ENCODE results near the gene OR6P1.

OR6P1 gene, protein sequence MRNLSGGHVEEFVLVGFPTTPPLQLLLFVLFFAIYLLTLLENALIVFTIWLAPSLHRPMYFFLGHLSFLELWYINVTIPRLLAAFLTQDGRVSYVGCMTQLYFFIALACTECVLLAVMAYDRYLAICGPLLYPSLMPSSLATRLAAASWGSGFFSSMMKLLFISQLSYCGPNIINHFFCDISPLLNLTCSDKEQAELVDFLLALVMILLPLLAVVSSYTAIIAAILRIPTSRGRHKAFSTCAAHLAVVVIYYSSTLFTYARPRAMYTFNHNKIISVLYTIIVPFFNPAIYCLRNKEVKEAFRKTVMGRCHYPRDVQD

DNA sequence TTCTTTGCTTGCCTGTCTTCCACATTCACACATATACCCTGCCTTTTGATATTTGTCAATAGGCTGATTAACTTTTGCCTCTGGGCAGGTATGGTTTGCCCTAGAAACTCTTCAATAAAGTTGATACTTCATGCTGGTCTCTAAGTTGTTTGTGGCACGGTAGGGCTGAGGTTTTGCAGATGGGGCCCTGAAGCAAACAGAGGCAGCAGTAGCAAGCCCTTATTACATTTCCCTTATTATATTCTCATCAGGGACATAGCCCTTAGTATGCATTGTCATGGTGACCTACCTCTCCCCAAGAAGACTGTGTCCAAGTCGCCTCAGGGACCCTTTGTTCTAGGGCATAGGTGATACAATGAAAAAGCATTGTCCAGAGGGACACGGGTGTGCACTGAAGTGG, at the start of gene OR6P1:
TSS of gene OR6P1 (minus strand) at position 101 of the 400 bp plus-strand sequence. CDS start 6,976 bp downstream, outside the sequence.
- no peak for DNase-seq

DNA sequence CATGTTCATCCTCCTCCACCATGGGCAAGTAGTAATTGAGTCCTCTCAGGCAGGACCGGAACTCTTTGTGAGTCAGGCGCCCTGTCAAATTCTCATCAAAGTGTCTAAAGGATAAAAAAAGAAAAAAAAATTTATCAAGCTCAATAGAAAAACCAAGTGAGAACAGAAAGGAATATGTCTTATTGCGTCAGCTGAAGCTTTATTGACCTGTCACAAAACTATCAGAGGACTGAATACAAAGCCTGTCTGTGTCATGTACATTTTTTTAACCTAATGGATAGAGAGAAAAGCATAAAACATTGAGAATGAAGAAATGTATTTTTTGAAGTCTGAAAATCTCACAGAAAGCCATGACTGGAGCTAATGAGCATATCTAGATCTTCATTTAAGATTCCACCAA, 43.4 kb upstream of the OR6P1 start:
- DNase-seq: no peak

DNA sequence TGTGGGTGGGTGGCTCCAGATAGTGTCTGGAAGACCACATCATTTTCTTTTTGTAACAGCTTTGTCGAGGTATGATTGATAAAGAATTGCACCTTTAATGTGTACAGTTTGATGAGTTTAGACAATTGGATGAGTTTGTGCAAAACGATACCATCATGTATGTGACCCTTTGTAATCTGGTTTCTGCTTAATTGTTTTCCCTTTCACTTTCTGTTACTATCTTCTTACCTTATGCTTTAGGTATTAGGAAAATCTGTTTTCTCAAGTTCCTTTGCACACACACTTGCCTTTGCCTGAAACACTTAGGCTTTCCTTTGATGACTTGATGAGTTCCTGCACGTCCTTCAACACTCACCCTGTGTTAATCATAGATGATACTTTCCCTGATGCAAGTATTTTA, 41.5 kb upstream of the OR6P1 start:
- DNase-seq: no peak

DNA sequence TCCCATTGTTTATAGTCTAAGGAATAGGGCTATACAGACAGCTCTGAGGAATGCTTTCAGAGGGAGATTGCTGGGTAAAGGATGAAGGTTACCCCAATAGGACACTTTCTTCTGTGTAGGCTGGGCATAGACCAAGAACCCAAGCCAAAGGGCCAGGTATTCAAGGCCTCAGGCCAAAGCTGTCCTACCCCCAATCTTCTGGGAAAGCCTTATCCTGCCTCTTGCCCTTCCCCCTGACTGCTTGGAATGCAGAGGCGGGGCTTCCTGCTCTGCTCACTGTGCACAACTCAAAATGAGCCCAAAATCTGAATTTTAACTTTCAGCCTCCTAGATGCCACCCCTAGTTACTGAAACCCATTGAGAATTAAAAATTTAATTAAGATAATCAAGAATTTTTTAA, 36.9 kb upstream of the OR6P1 start:
- DNase-seq: no peak

DNA sequence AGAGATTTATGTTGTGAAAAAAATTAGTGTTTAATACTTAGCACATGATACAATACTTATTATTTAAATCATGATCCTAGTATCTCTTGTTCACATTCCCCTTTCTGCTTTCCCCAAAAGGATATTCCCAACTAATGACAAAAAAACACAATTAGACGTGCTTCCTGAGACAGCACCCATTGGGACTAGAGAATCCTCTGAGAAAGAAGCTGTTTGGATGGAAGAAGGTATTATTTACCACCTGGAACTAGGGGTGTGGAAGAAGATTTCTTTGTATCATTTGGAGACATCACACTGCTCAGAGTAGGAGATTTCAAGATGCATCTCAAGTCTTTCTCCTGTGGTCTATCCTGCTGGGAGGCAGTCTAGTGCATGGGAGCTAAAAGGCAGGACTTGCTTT, 34.6 kb upstream of the OR6P1 start, which contains the start of gene OR10Z1:
TSS of gene OR10Z1 (plus strand) at position 301 of the 400 bp plus-strand sequence. CDS start 1,171 bp downstream, outside the sequence.
- DNase-seq: no peak

DNA sequence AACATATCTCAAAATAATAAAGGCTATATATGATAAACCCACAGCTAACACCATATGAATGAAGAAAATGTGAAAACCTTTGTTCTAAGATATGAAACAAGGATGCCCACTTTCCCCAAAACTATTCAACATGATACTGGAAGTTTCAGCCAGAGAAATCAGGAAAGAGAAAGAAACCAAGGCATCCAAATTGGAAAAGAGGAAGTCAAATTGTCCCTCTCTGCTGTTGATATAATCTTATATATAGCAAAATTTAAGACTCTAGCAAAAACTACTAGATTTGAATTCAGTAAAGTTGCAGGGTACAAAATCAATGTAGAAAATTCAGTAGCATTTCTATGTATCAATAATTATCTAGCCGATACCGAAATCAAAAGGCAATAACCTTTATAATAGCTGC, 30.4 kb upstream of the OR6P1 start:
- DNase-seq: no peak

DNA sequence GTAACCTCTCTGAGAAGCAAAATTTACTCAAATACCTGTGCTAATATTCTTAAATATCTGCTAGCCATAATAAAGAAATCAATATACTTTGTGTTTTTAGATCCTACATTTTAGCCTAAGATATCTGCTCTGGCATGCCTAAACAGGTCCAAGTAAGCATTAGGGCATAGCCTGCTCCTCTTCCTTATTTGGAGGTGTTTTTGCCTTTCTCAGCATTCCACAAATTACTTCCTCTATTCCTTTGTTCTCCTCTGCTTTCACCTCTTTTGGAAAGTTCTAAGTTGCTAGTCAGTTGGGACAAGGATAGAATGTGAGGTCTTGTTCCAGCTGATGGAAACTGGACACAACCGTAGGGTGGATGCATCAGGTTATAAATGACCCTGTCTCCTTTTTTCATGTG, 16.6 kb upstream of the OR6P1 start:
- no peak for DNase-seq

DNA sequence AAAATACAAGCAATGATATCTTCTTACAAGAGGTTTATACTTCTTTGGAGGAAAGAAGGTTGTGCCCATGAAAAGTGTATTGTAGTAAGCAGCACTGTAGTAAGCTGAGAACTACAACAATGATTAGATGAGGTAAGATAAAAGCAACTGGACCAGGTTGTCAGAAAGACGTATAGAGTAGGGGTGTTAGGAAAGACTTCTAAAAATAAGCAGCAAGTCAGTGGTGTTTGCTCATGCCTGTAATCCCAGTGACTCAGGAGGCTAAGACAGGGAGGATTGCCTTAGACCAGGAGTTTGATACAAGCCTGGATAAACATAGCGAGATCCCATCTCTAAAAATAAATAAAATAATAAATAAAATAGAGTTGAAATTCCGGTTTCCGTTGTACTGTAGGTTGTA, 13.6 kb upstream of the OR6P1 start:
- no peak for DNase-seq

DNA sequence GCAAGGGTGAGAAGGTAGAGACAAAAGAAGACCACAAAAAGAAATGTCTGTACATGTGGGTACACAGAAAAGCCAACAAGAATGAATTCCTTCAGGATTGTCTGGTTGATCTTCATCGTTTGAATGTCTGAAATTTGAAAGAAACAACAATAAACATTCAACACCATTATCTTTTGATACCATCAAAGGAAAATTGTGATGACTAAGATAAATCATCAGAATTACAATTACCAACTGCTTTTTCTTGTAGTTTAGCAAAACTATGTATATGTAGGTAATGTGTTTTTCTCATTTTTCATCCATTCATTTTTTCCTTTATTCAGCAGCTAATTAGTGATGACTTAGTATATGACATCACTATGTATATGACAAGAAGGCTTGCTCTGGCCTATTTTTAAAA, 9.4 kb upstream of the OR6P1 start, which contains the start of gene OR10X1:
TSS of gene OR10X1 (minus strand) at position 167 of the 400 bp plus-strand sequence. CDS start at position 167, 0 bp downstream.
- DNase-seq: no peak

DNA sequence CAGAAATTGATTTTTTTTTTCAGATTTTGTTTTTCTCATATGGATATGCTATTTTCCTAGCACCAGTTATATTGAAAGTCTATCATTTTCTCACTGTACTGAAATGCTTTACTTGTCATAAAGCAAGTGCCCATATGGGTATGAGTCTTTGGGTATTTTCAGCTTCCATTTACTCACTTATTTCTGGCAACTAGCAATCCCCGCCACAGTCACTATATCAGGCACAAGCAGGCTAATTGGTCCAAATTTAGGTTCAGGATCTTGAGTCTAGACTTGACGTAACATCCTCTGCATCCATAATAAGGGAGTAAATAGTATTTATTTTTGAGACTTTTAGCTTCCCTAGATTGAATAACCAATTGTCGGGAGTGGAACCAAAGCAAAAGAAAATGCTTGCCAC, 7.2 kb upstream of the OR6P1 start:
- DNase-seq: no peak

DNA sequence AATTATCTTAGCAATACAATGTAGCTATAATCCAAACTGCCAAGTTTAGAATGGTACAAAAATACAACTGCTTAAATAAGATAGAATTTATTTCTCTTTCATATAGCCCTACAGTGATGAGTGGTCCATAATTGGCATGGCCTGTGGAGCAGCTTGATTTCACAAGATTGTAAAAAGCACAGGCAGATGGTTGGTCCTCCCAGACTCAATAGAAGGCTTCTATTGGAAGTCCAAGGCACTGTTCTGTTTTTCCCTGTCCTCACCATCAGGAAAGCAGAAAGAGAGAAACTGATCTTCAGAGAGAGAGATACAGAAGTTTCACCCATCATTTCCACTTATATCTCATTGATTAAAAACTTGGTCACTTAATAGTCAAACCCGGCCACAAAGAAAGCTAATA, 1.8 kb upstream of the OR6P1 start:
- DNase-seq: no peak

DNA sequence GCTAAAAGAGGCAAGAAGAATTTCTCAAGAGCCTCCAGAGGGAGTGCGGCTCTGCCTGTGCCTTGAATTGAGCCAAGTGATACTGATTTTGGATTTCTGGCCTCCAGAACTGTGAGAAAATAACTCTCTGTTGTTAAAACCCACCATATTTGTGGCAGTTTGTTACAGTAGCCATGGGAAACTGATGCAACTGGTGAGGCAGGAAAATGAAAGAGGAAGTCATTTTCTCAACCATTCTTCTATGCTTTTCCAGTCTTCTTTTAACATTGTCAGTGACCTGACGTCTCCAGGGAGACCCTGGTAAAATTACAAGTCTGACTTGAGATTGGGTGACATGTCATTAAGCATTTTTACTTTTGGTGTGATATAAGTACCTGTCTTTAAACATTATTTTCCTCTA, 5.8 kb downstream of the OR6P1 start:
- no peak for DNase-seq

DNA sequence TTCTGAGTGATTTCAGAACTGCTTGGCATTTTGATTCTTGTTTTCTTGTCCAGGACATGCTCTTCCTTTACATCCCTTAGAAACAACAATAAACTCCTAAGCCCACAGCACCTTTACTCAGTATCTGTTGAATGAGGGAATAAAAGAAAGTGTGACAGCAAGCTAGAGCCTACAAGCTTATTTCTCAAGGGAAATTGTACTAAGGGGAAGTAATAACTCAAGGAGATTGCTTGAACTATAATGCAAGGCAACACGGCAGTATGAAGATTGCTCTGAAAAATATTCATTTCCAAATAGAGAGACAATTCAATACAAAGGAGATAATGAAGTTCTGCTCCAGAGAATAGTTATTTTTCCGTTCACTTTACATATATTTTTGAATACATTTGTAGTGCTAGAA, 6.5 kb downstream of the OR6P1 start:
- DNase-seq: no peak

DNA sequence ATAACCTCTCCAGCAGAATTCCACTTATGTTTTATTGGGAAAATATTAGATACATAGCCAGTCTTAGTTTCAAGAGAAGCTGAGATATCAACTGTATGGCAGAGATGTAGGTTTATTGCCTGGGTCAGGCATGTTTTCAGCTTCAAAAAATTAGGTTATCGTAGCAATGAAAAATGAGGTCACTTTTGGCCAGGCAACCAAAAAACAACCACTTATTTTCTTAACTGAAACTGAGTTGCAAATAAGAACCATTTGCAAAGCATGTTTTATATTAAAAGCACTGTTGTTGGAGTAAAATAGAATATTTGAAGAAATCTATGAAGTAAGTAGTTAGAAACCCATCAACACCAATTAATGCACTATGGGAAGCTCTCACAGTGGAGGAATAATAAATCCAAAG, 10.7 kb downstream of the OR6P1 start:
- no peak for DNase-seq

DNA sequence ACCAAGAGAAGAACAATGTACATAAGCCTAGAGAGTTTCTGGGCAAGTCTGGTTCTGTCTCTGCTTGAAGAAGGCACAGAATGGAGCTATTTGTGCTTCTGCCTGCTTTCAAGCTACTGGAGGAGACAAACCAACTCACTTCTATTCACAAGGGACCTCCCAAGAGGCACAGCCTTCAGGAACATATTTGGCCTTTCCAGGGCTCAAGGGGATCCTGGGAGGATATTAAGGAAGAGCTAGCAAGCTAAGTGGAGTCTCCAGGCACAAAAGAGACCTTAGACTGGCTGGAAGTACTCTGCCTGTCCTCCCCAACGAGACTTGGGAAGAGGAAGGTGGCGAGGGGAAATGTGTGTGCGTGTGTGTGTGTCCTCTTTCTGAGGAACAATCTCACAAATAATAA, 16.0 kb downstream of the OR6P1 start, which contains the start of gene OR6Y1:
TSS of gene OR6Y1 (minus strand) at position 54 of the 400 bp plus-strand sequence. CDS start 6,300 bp downstream, outside the sequence.
- no peak for DNase-seq

DNA sequence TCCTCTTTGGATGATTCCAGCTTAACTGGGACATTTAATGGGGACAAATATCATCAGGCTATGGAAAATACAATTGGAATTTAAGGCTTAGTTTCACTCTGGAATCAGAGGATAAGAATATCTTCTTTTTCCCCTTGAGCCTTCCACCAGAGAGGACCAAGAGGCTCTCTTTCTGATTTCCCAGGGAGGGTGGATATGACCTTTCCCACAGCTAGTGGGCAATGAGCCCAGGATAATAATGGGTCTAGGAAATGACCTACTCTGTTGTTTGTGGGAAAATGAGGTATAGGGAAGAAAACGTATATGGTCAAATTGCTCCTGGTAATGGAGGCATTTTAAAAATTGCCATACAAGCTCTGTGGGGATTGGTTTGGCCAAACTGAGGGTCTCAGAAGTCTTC, 18.1 kb downstream of the OR6P1 start:
- no peak for DNase-seq

DNA sequence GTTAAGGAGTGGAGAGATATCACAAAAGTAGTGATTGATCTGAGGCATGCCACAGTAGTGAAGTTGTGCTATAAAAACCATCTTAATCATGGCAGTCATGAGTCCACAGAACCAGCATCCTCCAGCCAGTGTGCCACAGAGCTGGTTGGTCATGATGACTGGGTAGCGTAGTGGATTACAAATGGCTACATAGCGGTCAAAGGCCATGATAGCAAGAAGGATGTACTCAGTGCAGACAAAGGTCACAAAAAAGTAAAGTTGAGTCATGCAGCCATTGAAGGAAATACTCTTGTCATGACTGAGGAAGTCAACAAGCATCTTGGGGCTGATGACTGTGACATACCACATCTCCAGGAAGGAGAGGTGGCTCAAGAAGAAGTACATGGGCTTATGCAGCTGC, 22.8 kb downstream of the OR6P1 start:
- DNase-seq: no peak

DNA sequence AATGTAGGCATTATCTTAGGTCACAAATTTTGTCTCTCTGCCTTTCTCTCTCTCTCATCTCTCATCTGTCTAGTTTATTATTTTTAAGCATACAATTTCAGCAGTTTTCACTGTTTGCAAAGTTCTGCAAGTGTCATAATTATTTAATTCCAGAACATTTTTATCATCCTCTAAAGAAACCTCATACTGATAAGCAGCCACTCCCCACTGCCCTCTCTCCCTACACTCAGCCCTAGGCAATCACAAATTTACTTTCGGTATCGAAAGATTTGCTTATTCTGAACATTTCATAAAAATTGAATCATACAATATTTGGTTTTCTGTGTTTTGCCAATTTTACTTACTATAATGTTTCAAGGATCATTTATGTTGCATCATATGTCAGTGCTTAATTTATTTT, 32.8 kb downstream of the OR6P1 start:
- no peak for DNase-seq

DNA sequence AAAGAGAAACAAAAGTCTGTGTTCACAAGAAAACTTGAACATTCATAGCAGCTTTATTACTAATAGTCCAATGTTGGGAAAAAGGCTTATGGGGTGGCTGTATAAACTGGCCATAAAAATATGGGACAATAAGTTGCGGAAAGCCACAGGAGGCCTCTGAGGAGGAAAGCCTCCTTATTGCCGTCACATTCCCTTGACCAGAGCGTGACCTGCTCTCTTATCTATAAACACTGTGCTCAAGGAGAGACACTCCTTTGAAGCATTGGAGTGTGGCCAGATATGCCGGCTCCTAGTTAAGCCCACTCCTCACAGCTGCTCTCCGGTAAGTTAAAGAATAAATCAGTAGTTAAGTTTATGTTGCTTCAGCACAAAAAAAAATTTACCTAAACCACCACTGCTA, 35.9 kb downstream of the OR6P1 start:
- no peak for DNase-seq

DNA sequence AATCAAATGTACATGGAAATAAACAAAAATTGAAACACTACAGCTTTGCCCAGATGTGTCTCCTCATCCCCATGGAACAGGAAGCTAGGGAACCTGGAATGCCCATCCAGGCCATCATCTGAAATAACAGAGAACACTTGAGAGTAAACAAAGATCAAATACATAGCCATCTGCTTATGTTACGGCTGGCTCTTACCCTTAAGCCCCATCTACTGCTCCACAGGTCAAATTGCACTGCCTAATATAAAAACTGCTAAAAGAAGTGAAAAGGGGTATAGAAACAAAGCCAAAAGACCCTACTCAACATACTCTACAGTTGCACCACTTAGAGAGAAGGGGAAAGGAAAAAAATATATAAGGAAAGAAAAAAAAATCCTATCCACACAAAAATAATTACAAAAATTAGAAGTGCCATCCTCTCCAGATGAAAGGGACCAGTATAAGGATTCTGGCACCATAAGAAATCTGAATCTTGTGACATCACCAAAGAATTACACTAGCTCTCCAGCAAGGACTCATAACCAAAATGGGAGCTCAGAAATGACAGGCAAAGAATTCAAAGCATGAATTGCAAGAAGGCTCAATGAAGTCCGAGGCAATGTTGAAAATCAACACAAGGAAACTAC, 43.1 kb downstream of the OR6P1 start:
- peak; percentile 4 for DNase-seq

DNA sequence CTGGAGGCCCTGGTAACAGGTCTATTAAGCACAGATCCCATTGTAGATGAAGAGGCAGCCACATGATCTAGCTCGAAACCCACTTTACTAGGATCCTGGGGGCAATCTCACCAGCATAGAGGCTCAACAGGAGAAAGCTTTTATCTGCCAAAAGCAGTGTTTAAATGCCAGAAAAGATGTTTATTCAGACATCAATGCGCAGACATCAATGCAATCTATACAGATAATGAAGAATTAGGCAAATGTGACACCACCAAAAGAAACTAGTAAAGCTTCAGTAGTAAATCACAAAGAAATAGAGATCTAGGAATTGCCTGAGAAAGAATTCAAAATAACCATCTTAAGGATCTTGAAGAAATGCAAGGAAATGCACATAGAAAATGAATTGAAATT, 48.7 kb downstream of the OR6P1 start:
- DNase-seq: no peak

DNA sequence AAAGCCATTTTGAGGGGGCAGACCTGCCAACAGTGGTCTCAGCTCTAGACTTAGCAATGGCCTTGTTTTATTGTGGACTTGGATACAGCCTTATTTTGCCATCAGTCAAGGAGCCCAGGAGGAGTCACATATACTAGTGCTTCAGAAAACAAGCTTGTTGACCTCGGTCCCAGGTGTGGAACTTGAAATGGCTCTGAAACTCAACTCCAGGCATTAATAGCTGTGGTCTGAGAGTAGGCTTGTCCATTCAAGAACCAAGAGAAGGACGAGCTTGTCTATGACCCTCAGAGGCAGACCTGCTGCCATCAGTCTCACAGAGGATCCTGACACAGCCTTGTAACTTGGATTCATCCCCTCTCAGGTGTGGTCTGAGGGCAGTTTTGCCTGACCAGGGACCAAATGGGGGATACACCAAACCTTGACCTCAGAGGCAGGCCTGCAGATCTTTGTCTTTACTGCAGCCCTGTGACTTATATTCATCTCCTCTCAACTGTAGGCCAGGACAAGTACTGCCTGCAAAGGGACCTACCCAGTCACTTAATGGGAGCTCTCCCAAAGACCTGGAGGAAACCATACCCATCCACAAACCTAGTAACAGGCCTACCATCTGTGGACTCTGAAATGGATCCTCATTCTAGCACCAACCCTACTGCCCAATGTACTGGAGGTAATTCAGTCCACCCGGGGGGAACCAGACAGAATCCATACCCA, 49.3 kb downstream of the OR6P1 start:
- no peak for DNase-seq

DNA sequence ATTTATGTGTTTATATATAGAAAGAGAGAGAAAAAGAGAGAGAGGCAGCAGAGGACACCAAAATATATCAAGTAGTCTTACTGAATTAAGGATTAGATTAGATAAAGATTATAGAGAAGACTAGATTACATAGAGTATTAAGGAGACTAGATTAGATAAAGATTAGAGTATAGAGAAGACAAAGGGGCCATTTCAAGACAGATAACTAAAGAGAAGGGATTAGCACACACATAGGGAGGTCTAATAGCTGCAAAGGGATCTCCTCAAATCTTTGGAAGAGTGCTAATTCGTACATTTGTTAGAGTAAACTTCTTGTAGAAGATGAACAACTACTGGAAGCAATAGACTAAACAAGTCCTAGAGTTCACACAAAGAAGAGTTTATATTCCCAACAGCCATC, 50.4 kb downstream of the OR6P1 start:
- no peak for DNase-seq

DNA sequence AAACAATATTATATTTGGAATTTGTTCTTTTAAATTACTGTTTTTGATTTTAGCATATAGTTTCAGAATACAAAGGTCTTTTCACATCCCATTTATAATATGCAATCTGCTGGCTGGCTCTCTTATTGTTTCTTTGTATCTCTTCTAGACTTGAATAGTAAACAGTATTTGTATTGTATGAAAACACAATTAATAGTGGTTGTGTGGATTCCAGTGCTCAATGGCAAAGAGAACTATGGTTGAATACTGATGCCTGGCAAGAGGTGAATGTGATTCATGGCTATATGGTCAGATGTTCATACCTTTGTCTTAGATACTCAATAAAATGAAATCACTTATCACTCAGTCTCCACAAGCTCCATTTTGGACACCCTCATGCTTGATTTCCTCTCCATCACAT, 53.4 kb downstream of the OR6P1 start:
- no peak for DNase-seq

Data from NCI-H2081 treated with DMSO at 0.1 percent for 48 hours (cell line).